Measurements from ENCODE around the gene EHD4. TPM values are rescaled to one million over a fixed set of nuclear protein-coding genes. Genes with fewer than 3 reads are reported as not detected.

The EHD4 gene
- total RNA-seq, 1 donor from 2014 or later, result 30.2 TPM

GRCh38 chr15:41927536-41927935, 44.8 kb downstream of the EHD4 start:
- TF ChIP-seq CTCF (conservative IDR thresholded peaks at IDR 0.05; ENCODE audit: low read depth, low read length), result no peak
- no peak overlapping the region for H3K4me3 ChIP-seq (ENCODE audit: low read depth, low read length)
- no peak for DNase-seq (ENCODE audit: low read depth)

- TF ChIP-seq CTCF (conservative IDR thresholded peaks at IDR 0.05; ENCODE audit: low read depth, low read length), result peak; percentile 17
- H3K4me3 ChIP-seq (ENCODE audit: low read depth, low read length), result no peak overlapping the region
- no peak for DNase-seq (ENCODE audit: low read depth)
Observed at GRCh38 chr15:41926185-41927056, 45.9 kb downstream of the EHD4 start.

GRCh38 chr15:41925086-41925608, 47.2 kb downstream of the EHD4 start:
- no peak overlapping the region for H3K4me3 ChIP-seq (ENCODE audit: low read depth, low read length)
- DNase-seq (ENCODE audit: low read depth), result no peak
- no peak for TF ChIP-seq CTCF (conservative IDR thresholded peaks at IDR 0.05; ENCODE audit: low read depth, low read length)

- DNase-seq (ENCODE audit: low read depth), result no peak
- no peak overlapping the region for H3K4me3 ChIP-seq (ENCODE audit: low read depth, low read length)
- no peak for TF ChIP-seq CTCF (conservative IDR thresholded peaks at IDR 0.05; ENCODE audit: low read depth, low read length)
Observed at GRCh38 chr15:41923401-41923997, 48.9 kb downstream of the EHD4 start.

GRCh38 chr15:41922353-41922752, 50.0 kb downstream of the EHD4 start:
- no peak for TF ChIP-seq CTCF (conservative IDR thresholded peaks at IDR 0.05; ENCODE audit: low read depth, low read length)
- H3K4me3 ChIP-seq (ENCODE audit: low read depth, low read length), result no peak overlapping the region
- peak; percentile 44 for DNase-seq (ENCODE audit: low read depth)

- no peak for DNase-seq (ENCODE audit: low read depth)
Observed at GRCh38 chr15:41921639-41922038, 50.7 kb downstream of the EHD4 start.

More at GRCh38 chr15:41921639-41922038, 50.7 kb downstream of the EHD4 start:
- no peak overlapping the region for H3K4me3 ChIP-seq (ENCODE audit: low read depth, low read length)
- TF ChIP-seq CTCF (conservative IDR thresholded peaks at IDR 0.05; ENCODE audit: low read depth, low read length), result no peak

All from epithelial cell of proximal tubule (primary cell).